ENCODE measurements around the gene KRTAP10-3.

Gene KRTAP10-3

GRCh38 chr21:44557491-44558328 is 885 bp downstream of the KRTAP10-3 start:
- H2BK12ac ChIP-seq (ENCODE audit: low read length), result no peak overlapping the region
- H3K14ac ChIP-seq (ENCODE audit: low read length), result no peak overlapping the region
- no peak overlapping the region for H3K23ac ChIP-seq (ENCODE audit: low read length)
- WGBS (ENCODE audit: extremely low coverage, insufficient coverage, insufficient read length), result no CpG with 5 or more reads among the region's 30 CpGs
- no peak overlapping the region for H4K91ac ChIP-seq (ENCODE audit: low read depth, low read length)
- no peaks in the 10 kb centered on the region for H3K27me3 ChIP-seq (ENCODE audit: insufficient read depth, low read length)
- H3K36me3 ChIP-seq (ENCODE audit: control insufficient read depth in 1 of 2, insufficient read depth in 2 of 2, low read length in 2 of 2), result no peaks in the 10 kb centered on the region
- H4K8ac ChIP-seq (ENCODE audit: low read depth, low read length), result no peak overlapping the region
- no peaks in the 10 kb centered on the region for H3K4me1 ChIP-seq (ENCODE audit: control insufficient read depth in 1 of 2, insufficient read depth in 2 of 2, low read length in 2 of 2)
- H3K79me2 ChIP-seq (ENCODE audit: control insufficient read depth, insufficient read depth, low read length, poor library complexity), result no peaks in the 10 kb centered on the region
- H2AK5ac ChIP-seq (ENCODE audit: low read length), result no peak overlapping the region
- no peaks in the 10 kb centered on the region for H3K79me1 ChIP-seq (ENCODE audit: low read length)
- no peak for DNase-seq
- no peak overlapping the region for H3K9ac ChIP-seq (ENCODE audit: low read length)
- H2AFZ ChIP-seq (ENCODE audit: insufficient read depth, low read length, poor library complexity), result no peak overlapping the region
- H3K4me3 ChIP-seq (ENCODE audit: low read depth, low read length), result no peak overlapping the region
- no peak overlapping the region for H3K4ac ChIP-seq (ENCODE audit: low read depth, low read length)
- H4K12ac ChIP-seq (ENCODE audit: low read depth, low read length), result no peak overlapping the region
- no peak overlapping the region for H3K4me2 ChIP-seq (ENCODE audit: low read length)
- no peak overlapping the region for H3K27ac ChIP-seq (ENCODE audit: low read depth, low read length)
- no peak overlapping the region for H2BK5ac ChIP-seq (ENCODE audit: low read depth, low read length, poor library complexity)
- no peak overlapping the region for H2BK120ac ChIP-seq (ENCODE audit: insufficient read depth, low read length, poor library complexity)
- peaks cover 2% of the 10 kb centered on the region for H3K9me3 ChIP-seq (ENCODE audit: insufficient read depth, low read depth, low read length)
- no peak overlapping the region for H3K18ac ChIP-seq (ENCODE audit: low read length)

DNA sequence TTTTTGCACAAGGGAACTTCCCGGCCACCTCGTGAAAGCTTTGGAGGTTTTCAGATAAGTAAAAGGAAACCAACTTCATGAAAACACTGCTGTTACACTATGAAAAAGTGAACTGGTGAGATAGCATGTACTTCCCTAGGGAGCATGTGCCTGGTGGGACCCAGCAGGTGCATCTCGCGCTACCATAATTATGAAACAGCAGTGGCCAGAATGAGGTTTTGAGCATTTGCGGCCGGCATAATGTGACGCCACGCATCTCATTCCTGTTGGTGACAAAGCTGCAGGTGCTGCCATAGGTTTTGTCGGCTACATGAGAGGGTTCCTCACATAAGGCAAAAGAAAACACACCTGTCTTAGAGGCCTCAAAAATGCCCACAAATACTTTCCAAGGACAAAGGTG is 1.7 kb downstream of the KRTAP10-3 start:
- no peak overlapping the region for H2AFZ ChIP-seq (ENCODE audit: insufficient read depth, low read length, poor library complexity)
- no peak overlapping the region for H3K18ac ChIP-seq (ENCODE audit: low read length)
- DNase-seq, result no peak
- H3K4me1 ChIP-seq (ENCODE audit: control insufficient read depth in 1 of 2, insufficient read depth in 2 of 2, low read length in 2 of 2), result peaks cover 0 to 2% of the 10 kb centered on the region in 2 experiments
- no peak overlapping the region for H3K4me3 ChIP-seq (ENCODE audit: low read depth, low read length)
- no peak overlapping the region for H3K9ac ChIP-seq (ENCODE audit: low read length)
- H3K9me3 ChIP-seq (ENCODE audit: insufficient read depth, low read depth, low read length), result peaks cover 2% of the 10 kb centered on the region
- no peaks in the 10 kb centered on the region for H3K79me1 ChIP-seq (ENCODE audit: low read length)
- no peak overlapping the region for H2BK5ac ChIP-seq (ENCODE audit: low read depth, low read length, poor library complexity)
- no peaks in the 10 kb centered on the region for H3K36me3 ChIP-seq (ENCODE audit: control insufficient read depth in 1 of 2, insufficient read depth in 2 of 2, low read length in 2 of 2)
- H3K27me3 ChIP-seq (ENCODE audit: insufficient read depth, low read length), result no peaks in the 10 kb centered on the region
- no peak overlapping the region for H2BK12ac ChIP-seq (ENCODE audit: low read length)
- no peak overlapping the region for H3K4ac ChIP-seq (ENCODE audit: low read depth, low read length)
- no peaks in the 10 kb centered on the region for H3K79me2 ChIP-seq (ENCODE audit: control insufficient read depth, insufficient read depth, low read length, poor library complexity)
- no peak overlapping the region for H3K27ac ChIP-seq (ENCODE audit: low read depth, low read length)
- no peak overlapping the region for H2AK5ac ChIP-seq (ENCODE audit: low read length)
- no peak overlapping the region for H3K14ac ChIP-seq (ENCODE audit: low read length)
- H4K91ac ChIP-seq (ENCODE audit: low read depth, low read length), result no peak overlapping the region
- no peak overlapping the region for H4K8ac ChIP-seq (ENCODE audit: low read depth, low read length)
- H2BK120ac ChIP-seq (ENCODE audit: insufficient read depth, low read length, poor library complexity), result no peak overlapping the region
- H3K23ac ChIP-seq (ENCODE audit: low read length), result no peak overlapping the region
- H3K4me2 ChIP-seq (ENCODE audit: low read length), result no peak overlapping the region
- no CpG with 5 or more reads among the region's 9 CpGs for WGBS (ENCODE audit: extremely low coverage, insufficient coverage, insufficient read length)
- no peak overlapping the region for H4K12ac ChIP-seq (ENCODE audit: low read depth, low read length)

DNA sequence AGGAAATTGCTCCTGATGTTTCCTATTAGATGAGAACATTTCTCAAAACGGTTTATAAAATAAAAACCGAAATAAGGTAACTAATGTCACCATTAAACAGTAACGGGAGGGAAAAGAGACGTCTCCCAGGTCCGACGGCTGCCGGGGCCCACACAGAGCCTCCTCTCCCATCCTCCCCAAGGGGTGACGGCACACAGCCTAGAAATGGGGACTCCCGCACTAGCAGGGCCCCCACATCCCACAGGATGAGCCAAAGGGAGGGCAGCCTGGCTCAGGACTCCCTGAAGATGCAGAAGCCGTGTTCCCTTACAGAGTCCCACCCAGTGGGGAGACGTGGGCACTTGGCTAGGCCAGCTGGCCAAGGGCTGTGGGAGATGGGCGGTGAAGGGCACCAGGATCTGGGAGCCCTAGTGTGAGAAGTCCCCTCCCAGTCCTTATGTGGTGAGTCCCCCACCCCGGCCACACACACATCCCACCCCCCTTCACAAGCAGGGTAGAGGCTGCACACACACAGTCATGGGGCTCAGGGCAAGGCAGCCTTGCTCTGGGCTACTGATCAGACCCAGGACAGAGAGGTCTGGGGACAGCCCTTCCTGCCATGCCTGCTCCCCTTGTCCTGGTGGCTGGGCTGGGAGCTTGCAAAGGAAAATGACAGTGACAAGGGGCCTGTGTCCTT is 3.3 kb downstream of the KRTAP10-3 start:
- Histone ChIP-seq H2BK120ac (ENCODE audit: insufficient read depth, low read length, poor library complexity) (no peak overlapping the region), H2BK12ac (ENCODE audit: low read length) (no peak overlapping the region), H3K23ac (ENCODE audit: low read length) (no peak overlapping the region), H3K4me2 (ENCODE audit: low read length) (no peak overlapping the region), H3K27ac (ENCODE audit: low read depth, low read length) (no peak overlapping the region), H3K9me3 (ENCODE audit: insufficient read depth, low read depth, low read length) (peaks cover 4% of the 10 kb centered on the region), H4K91ac (ENCODE audit: low read depth, low read length) (no peak overlapping the region), H3K18ac (ENCODE audit: low read length) (no peak overlapping the region), H4K8ac (ENCODE audit: low read depth, low read length) (no peak overlapping the region), H3K27me3 (ENCODE audit: insufficient read depth, low read length) (no peaks in the 10 kb centered on the region), H3K4me1 (ENCODE audit: control insufficient read depth in 1 of 2, insufficient read depth in 2 of 2, low read length in 2 of 2) (peaks cover 0 to 2% of the 10 kb centered on the region in 2 experiments), H4K12ac (ENCODE audit: low read depth, low read length) (no peak overlapping the region), H3K4ac (ENCODE audit: low read depth, low read length) (no peak overlapping the region), H3K9ac (ENCODE audit: low read length) (no peak overlapping the region), H3K79me1 (ENCODE audit: low read length) (no peaks in the 10 kb centered on the region), H3K14ac (ENCODE audit: low read length) (no peak overlapping the region), H3K4me3 (ENCODE audit: low read depth, low read length) (no peak overlapping the region), H2AK5ac (ENCODE audit: low read length) (no peak overlapping the region), H3K36me3 (ENCODE audit: control insufficient read depth in 1 of 2, insufficient read depth in 2 of 2, low read length in 2 of 2) (no peaks in the 10 kb centered on the region), H2BK5ac (ENCODE audit: low read depth, low read length, poor library complexity) (no peak overlapping the region), H2AFZ (ENCODE audit: insufficient read depth, low read length, poor library complexity) (no peak overlapping the region), H3K79me2 (ENCODE audit: control insufficient read depth, insufficient read depth, low read length, poor library complexity) (no peaks in the 10 kb centered on the region)
- no peak for DNase-seq
- WGBS (ENCODE audit: extremely low coverage, insufficient coverage, insufficient read length), result no CpG with 5 or more reads among the region's 13 CpGs

GRCh38 chr21:44552681-44553080 is 5.9 kb downstream of the KRTAP10-3 start:
- no peak overlapping the region for H4K91ac ChIP-seq (ENCODE audit: low read depth, low read length)
- H3K79me2 ChIP-seq (ENCODE audit: control insufficient read depth, insufficient read depth, low read length, poor library complexity), result no peaks in the 10 kb centered on the region
- DNase-seq, result no peak
- H3K36me3 ChIP-seq (ENCODE audit: control insufficient read depth in 1 of 2, insufficient read depth in 2 of 2, low read length in 2 of 2), result peaks cover 0 to 2% of the 10 kb centered on the region in 2 experiments
- WGBS (ENCODE audit: extremely low coverage, insufficient coverage, insufficient read length), result no CpG with 5 or more reads among the region's 13 CpGs
- peaks cover 0 to 10% of the 10 kb centered on the region in 2 experiments for H3K4me1 ChIP-seq (ENCODE audit: control insufficient read depth in 1 of 2, insufficient read depth in 2 of 2, low read length in 2 of 2)
- H3K18ac ChIP-seq (ENCODE audit: low read length), result no peak overlapping the region
- H3K4me2 ChIP-seq (ENCODE audit: low read length), result no peak overlapping the region
- no peak overlapping the region for H2BK12ac ChIP-seq (ENCODE audit: low read length)
- peaks cover 6% of the 10 kb centered on the region for H3K9me3 ChIP-seq (ENCODE audit: insufficient read depth, low read depth, low read length)
- no peak overlapping the region for H4K12ac ChIP-seq (ENCODE audit: low read depth, low read length)
- no peak overlapping the region for H3K4ac ChIP-seq (ENCODE audit: low read depth, low read length)
- no peak overlapping the region for H2AFZ ChIP-seq (ENCODE audit: insufficient read depth, low read length, poor library complexity)
- no peak overlapping the region for H2BK5ac ChIP-seq (ENCODE audit: low read depth, low read length, poor library complexity)
- H3K4me3 ChIP-seq (ENCODE audit: low read depth, low read length), result no peak overlapping the region
- no peak overlapping the region for H2AK5ac ChIP-seq (ENCODE audit: low read length)
- H3K79me1 ChIP-seq (ENCODE audit: low read length), result peaks cover 11% of the 10 kb centered on the region
- H3K27ac ChIP-seq (ENCODE audit: low read depth, low read length), result no peak overlapping the region
- H3K9ac ChIP-seq (ENCODE audit: low read length), result no peak overlapping the region
- no peak overlapping the region for H4K8ac ChIP-seq (ENCODE audit: low read depth, low read length)
- H2BK120ac ChIP-seq (ENCODE audit: insufficient read depth, low read length, poor library complexity), result no peak overlapping the region
- H3K14ac ChIP-seq (ENCODE audit: low read length), result no peak overlapping the region
- no peak overlapping the region for H3K23ac ChIP-seq (ENCODE audit: low read length)
- no peaks in the 10 kb centered on the region for H3K27me3 ChIP-seq (ENCODE audit: insufficient read depth, low read length)
